Measurements from ENCODE around the gene OPN4. TPM values are rescaled to one million over a fixed set of nuclear protein-coding genes. Genes with fewer than 3 reads are reported as not detected.

OPN4 gene
- total RNA-seq, 1 experiment from 2014 or later, result not detected

DNA sequence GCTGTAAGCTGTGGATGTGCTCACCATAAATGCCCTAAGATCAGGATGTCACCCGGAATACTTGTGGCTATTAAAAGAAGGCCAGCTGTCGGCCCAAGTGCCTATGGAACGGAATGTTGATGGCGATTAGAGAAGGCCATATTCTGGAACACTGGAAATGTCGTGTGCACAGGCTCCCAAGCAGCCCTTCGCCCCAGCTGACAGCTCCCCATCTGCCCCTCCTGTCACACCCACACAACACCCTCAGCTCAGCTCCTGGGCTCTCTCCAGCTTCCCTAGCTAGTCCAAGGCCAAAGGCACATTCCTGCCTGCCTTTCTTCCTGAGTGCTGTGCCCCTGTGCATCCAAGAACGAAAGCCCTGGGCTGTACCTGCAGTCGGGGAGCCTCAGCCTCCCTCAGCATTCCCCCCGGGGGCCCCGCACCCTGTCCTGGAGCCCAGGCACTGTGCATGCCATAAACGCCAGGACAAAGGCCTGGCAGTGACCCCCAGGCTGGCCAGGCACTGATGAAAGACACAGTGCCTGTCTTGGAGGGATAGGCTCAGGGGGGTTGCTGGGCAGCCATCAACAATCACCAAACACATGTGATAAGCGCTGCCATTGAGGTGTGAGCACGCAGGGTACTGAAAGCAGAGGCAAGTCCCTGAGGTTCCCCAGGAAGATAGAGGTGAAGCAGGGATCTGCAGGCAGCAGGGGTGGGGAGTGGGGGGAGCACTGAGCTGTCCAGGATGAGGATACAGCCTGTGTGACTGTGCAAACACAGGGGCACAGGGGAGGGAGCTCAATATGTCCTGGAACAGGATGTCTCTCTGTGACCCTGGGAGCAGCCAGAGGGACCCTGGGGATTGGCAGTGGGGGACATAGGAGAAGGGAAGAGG is 10.2 kb downstream of the OPN4 start:
- BruUV-seq (replicated peaks), result no TSS peak
- intact Hi-C loops (cut with micrococcal nuclease), result no loop called here
- peaks cover 7% of the 10 kb centered on the region for H3K4me1 Mint-ChIP-seq (ENCODE audit: insufficient read depth, unreplicated experiment)
- no peak for DNase-seq (ENCODE audit: unreplicated experiment)
- H3K9me3 Mint-ChIP-seq (ENCODE audit: unreplicated experiment), result no peaks in the 10 kb centered on the region
- TF ChIP-seq CTCF (IDR thresholded peaks at IDR 0.05; ENCODE audit: unreplicated experiment), result no peak
- POLR2A ChIA-PET, result interaction anchor here (1.1 kb wide), 1 partner anchor 24 kb away, joined by 3 read pairs; no protein-coding TSS in a partner anchor
- no peak overlapping the region for H3K4me3 Mint-ChIP-seq (ENCODE audit: unreplicated experiment)
- no peaks in the 10 kb centered on the region for H3K27me3 Mint-ChIP-seq (ENCODE audit: insufficient read depth, unreplicated experiment)
- H3K27ac Mint-ChIP-seq (ENCODE audit: low read depth, unreplicated experiment), result no peak overlapping the region
- CTCF ChIA-PET, result interaction anchor here (0.7 to 2.4 kb wide), 2 partner anchors 23 to 24 kb away, joined by 4 to 5 read pairs; no protein-coding TSS in a partner anchor
- no peaks in the 10 kb centered on the region for H3K36me3 Mint-ChIP-seq (ENCODE audit: insufficient read depth, unreplicated experiment)

- H3K4me1 Mint-ChIP-seq (ENCODE audit: insufficient read depth, unreplicated experiment), result peaks cover 7% of the 10 kb centered on the region
- BruUV-seq (replicated peaks), result no TSS peak
- CTCF ChIA-PET, result interaction anchor here (0.7 to 2.4 kb wide), 3 partner anchors 23 to 93 kb away, joined by 3 to 5 read pairs (median 4); no protein-coding TSS in a partner anchor
- H3K27ac Mint-ChIP-seq (ENCODE audit: low read depth, unreplicated experiment), result no peak overlapping the region
- TF ChIP-seq CTCF (IDR thresholded peaks at IDR 0.05; ENCODE audit: unreplicated experiment), result no peak
- no peaks in the 10 kb centered on the region for H3K27me3 Mint-ChIP-seq (ENCODE audit: insufficient read depth, unreplicated experiment)
- POLR2A ChIA-PET, result interaction anchor here (1.1 kb wide), 1 partner anchor 23 kb away, joined by 3 read pairs; no protein-coding TSS in a partner anchor
- DNase-seq (ENCODE audit: unreplicated experiment), result no peak
- no peaks in the 10 kb centered on the region for H3K9me3 Mint-ChIP-seq (ENCODE audit: unreplicated experiment)
- H3K4me3 Mint-ChIP-seq (ENCODE audit: unreplicated experiment), result no peak overlapping the region
- no peaks in the 10 kb centered on the region for H3K36me3 Mint-ChIP-seq (ENCODE audit: insufficient read depth, unreplicated experiment)
- intact Hi-C loops (cut with micrococcal nuclease), result no loop called here
Measured at GRCh38 chr10:86665218-86665607, 10.9 kb downstream of the OPN4 start.

GRCh38 chr10:86665868-86666267 is 11.5 kb downstream of the OPN4 start:
- intact Hi-C loops (cut with micrococcal nuclease), result no loop called here
- Mint-ChIP-seq H3K9me3 (ENCODE audit: unreplicated experiment) (no peaks in the 10 kb centered on the region), H3K36me3 (ENCODE audit: insufficient read depth, unreplicated experiment) (no peaks in the 10 kb centered on the region), H3K27ac (ENCODE audit: low read depth, unreplicated experiment) (no peak overlapping the region), H3K4me1 (ENCODE audit: insufficient read depth, unreplicated experiment) (peaks cover 7% of the 10 kb centered on the region), H3K27me3 (ENCODE audit: insufficient read depth, unreplicated experiment) (no peaks in the 10 kb centered on the region), H3K4me3 (ENCODE audit: unreplicated experiment) (no peak overlapping the region)
- ChIA-PET CTCF (interaction anchor here (0.6 to 1.1 kb wide), 4 partner anchors 92 to 195 kb away, joined by 3 to 4 read pairs (median 3); no protein-coding TSS in a partner anchor), POLR2A (no interaction called here)
- BruUV-seq (replicated peaks), result no TSS peak
- DNase-seq (ENCODE audit: unreplicated experiment), result no peak
- TF ChIP-seq CTCF (IDR thresholded peaks at IDR 0.05; ENCODE audit: unreplicated experiment), result no peak

- ChIA-PET POLR2A (no interaction called here), CTCF (interaction anchor here (0.6 kb wide), 1 partner anchor 153 kb away, joined by 4 read pairs; no protein-coding TSS in a partner anchor)
- intact Hi-C loops (cut with micrococcal nuclease), result no loop called here
- no peaks in the 10 kb centered on the region for H3K36me3 Mint-ChIP-seq (ENCODE audit: insufficient read depth, unreplicated experiment)
- no peak overlapping the region for H3K4me3 Mint-ChIP-seq (ENCODE audit: unreplicated experiment)
- no peaks in the 10 kb centered on the region for H3K27me3 Mint-ChIP-seq (ENCODE audit: insufficient read depth, unreplicated experiment)
- H3K9me3 Mint-ChIP-seq (ENCODE audit: unreplicated experiment), result no peaks in the 10 kb centered on the region
- no peak for DNase-seq (ENCODE audit: unreplicated experiment)
- no peak overlapping the region for H3K27ac Mint-ChIP-seq (ENCODE audit: low read depth, unreplicated experiment)
- H3K4me1 Mint-ChIP-seq (ENCODE audit: insufficient read depth, unreplicated experiment), result peaks cover 7% of the 10 kb centered on the region
- no peak for TF ChIP-seq CTCF (IDR thresholded peaks at IDR 0.05; ENCODE audit: unreplicated experiment)
- BruUV-seq (replicated peaks), result no TSS peak
Measured at GRCh38 chr10:86666538-86666937, 12.2 kb downstream of the OPN4 start.
